IPS DF 4.7 (cell line): ENCODE data around the gene FOXK2.
"Not testable (repeated sequence)": the region's sequence is repeated elsewhere in the genome, so short reads cannot be mapped to it uniquely, and the experiment has no call there.

Source experiments
- DNase-seq: peaks from one replicate; pipeline ENCODE4 v3.0.0-alpha.2; 2013; ENCODE audit warnings: low spot score; ENCODE audit errors: extremely low read depth

Gene FOXK2

DNA sequence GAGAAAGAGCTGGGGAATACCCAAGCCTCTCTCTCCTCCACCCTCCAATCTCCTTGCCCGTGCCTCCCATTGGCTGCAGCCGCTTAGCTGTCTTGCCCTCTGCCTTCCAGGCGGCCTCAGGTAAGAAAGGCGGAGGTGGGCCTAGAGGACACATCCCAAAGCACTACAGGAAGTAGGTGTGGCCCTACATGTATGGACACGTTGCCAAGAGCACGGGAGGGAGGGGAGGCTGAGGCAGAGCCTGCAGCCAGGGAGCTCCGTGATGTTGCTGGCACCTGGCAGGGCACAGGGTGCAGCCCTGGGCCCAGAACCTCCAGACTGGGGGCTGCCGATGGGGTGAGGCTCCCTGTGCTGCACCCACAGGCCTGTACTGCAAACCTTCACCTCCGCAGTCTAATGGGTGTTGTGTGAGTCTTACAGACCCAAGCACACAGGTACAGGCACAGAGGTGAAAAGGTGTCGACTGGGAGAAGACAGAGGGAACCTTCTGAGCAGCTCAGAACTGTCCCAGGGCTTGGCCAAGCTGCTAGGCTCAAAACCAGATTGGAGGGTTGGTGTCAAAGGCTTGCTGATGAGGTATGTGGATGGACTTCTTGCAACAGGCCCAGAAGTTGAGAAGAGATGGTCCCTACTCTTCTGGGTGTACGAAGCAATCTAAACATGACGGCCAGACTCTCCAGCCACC, 23.5 kb upstream of the FOXK2 start:
- DNase-seq: no peak

DNA sequence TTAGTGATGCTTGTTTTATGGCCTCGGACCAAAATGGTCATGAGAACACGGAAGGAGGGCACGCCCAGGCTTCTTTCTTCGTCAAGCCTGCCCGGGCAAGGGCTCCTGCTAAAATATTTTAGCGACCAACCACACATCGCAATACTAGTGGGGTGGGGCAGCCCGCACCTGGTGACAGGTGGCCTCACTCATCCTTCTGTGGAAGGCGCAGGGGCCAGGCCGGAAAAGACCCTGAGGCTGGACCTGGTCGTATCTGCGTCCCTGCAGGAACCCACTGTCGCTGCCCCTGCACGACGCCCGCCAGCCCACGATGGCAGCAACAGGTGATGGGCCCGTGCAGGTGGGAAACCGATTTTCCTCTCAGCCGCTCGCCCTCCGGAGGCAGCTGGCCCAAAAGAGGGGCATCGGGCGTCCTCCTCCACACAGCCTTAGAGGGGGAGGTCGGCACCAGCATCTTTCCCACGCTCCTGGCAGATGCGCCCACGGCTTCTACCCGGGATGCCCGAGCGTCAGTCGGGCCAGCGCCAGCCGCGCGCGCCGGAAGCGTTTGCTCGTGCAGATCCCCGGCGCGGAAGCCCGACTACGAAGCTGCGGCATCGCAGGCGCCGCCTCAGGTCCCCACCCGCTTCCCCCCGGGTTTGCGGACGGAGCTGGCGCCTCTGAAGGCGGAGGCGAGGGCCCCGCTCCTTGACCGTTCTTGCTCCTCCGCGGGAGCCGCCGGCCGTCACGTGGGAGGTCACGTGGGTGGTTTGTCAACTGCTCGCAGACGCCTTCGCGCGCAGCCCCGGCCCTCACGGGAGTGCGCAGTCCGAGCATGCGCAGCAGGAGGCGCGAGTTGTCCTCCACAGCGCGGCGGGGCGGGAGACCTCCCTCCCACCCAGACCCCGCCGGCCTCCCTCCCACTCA, 22.8 kb upstream of the FOXK2 start:
- no peak for DNase-seq

DNA sequence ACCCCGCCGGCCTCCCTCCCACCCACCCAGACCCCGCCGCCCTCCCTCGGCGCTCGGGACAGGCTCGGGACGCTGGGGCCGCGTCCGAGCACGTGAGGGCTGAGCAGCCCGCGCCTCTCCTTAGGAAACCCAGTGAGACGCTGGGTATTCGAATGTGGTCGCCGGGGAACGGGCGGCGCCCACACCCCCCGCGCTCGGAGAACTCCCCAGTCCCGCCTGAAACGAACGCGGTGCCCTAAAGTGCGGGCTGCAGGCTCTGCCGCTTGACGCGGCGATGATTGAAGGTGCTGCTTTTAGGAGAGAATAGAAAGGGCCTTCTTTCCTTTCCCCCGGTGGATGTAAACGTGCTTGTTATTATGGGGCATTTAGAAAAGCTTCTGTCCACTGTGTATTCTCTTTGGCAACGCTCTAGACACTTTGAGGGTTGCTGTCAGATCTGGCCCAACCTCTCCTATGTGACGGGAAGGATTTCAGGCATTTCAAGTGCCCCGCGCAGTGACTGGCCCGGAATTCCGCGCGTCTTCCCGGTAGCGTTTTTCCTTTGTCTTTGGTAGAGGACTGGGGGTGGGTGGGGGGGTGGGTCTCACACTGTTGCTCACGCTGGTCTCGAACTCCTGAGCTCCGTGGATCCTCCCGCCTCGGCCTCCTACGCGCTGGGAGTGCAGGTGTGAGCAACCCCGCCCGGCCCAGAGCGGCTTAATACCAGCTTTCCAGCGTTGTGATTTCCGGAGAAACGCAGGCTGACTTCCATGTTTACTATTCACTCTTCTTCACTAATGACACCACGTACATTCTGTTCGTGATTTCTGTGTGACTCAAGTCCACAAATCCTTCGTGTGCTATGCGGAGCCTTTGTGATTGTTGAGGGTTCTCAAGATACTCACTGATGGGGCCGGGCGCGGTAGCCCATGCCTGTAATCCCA, 21.8 kb upstream of the FOXK2 start:
- DNase-seq: no peak

DNA sequence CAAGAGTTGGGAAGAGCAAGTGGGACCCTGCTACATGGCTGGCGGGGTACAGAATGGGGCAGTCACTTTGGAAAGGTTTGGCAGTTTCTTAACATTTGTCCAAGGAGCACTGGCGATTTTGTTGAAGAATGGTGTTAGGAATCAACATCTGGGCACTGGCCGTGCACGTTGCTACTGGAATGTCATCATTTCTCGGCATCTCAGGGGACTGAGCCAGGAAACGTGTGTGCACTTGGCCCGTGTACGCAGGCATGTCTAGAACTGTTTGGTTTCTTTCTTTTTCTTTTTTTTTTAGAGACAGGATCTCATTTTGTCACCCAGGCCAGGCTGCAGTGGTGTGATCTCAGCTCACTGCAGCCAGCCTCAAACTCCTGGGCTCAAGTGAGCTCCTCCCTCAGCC, 17.3 kb upstream of the FOXK2 start:
- DNase-seq: no peak

DNA sequence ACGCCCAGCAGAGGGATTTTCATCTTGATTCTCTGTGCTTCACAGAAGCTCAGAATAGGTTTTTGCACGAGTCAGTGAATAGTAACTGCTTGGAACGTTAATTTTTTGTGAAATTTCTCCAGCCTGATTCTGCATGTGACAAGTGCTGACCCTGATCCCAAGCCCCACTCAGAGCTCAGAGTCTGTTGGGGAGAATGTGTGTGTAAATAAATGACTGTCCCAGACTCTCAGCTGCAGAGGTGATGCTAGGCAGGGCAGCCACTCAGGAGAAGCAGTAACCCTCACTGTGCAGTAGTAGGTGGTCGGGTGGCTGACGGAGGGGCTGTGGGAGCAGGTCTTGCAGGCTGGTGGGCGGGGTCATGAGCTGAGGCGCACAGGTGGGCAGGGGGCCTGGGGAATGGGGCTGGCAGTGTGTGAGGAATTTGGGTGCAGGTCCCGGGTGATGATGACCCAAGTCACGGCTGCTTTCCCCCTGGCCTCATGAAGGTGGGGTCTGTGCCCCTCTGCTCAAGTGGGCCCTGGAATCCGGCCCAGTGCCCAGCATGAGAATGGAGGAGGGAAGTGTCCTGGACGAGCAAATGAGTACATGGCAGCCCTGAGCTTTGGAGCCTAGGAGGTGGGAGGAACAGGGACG, 16.3 kb upstream of the FOXK2 start:
- DNase-seq: no peak

DNA sequence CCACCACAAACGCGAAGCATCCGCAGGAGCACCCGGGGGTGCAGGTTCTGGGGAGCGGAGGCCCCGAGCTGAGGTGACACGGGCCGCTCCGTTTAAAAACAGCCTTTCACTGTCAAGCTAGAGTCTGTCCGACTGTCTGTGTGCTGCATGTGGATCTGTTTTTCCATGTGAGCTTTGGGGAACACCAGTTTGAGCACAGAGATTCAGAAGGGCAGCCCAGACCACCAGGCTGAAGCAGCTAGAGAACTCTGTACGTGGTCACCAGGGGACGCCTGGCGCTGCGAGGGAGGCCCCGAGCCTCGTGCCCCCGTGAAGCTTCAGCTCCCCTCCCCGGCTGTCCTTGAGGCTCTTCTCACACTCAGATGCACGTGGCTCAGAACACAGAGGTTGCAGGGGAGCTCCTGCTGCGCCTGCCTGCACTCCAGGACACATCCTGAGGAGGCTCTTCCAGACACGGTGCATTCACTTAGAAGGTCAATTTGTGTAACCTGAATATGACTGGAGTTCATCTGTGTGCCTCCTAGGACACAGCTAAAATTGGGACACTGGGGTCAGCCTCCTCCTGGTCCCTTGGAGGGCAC, 15.7 kb upstream of the FOXK2 start:
- no peak for DNase-seq

DNA sequence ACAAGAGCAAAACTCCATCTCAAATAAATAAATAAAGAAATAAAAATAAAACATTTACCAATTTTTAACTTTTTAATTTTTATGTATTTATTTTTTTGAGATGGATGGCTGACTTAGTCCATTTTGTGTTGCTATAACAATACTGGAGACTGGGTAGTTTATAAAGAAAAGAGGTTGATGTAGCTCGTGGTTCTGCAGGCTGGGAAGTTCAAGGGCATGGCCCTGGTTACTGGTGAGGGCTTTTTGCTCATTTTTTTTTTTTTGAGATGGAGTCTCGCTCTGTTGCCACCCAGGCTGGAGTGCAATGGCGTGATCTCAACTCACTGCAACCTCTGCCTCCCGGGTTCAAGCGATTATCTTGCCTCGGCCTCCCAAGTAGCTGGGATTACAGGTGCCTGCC, 14.2 kb upstream of the FOXK2 start:
- DNase-seq: no peak

DNA sequence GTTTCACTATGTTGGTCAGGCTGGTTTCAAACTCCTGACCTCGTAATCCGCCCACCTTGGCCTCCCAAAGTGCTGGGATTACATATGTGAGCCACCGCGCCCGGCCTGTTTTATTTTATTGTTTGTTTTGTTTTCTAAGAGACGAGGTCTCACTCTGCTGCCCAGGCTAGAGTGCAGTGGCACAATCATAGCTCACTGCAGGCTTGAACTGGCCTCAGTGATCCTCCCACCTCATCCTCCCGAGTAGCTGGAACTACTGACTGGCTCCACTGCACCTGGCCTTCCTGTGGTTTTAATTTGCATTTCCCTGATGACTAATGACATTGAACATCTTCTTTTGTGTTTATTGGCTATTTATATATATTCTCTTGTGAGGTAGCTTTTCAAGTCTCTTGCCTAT, 13.1 kb upstream of the FOXK2 start:
- not testable (repeated sequence) for DNase-seq

DNA sequence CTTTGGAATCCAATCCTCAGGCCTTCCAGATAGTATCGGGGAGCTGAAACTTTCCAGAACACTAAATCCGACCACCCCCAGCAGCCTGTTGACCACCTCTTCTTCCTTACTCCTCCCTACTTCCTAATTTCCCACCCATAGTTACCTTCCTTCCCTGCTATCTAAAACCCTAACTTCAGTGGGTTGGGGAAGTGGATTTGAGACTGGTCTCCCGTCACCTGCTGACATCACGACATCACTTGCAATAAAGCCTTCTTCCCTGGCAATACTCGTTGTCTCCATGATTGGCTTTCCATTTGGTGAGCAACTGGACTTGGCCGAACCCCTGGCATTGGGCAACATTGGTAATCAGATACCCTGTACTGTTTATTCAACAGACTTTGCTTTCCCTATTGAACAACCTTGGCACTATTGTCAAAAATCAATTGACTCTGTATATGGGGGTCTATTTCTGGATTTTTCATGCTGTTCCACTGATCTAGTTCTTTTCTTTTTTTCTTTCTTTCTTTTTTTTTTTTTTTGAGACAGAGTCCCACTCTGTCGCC, 11.8 kb upstream of the FOXK2 start:
- no peak for DNase-seq

DNA sequence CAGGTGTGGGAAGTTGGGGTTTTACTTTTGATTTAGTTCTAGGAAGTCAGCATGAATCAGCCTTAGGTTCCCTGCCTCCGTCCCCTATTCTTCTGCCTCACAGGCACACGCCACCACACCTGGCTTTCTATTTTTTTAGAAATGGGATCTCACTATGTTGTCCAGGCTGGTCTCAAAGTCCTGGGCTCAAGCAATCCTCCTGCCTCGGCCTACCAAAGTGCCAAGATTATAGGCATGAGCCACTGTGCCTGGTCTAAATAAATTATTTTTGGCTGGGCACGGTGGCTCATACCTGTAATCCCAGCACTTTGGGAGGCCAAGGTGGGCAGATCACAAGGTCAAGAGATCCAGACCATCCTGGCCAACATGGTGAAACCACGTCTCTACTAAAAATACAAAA, 7.9 kb upstream of the FOXK2 start:
- DNase-seq: not testable (repeated sequence)

DNA sequence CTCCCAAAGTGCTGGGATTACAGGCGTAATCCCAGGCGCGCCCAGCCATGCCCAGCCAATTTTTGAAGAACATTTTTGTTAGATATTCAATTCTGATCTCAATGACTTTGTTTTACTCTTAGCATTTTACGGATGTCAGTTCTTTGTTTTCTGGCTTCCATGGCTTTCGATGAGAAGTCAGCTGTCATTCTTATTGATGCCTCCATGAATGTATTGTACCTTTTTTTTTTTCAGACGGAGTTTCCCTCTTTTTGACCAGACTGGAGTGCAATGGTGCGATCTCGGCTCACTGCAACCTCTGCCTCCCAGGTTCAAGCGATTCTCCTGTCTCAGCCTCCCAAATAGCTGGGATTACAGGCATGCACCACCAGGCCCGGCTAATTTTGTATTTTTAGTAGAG, 5.7 kb upstream of the FOXK2 start:
- DNase-seq: not testable (repeated sequence)

DNA sequence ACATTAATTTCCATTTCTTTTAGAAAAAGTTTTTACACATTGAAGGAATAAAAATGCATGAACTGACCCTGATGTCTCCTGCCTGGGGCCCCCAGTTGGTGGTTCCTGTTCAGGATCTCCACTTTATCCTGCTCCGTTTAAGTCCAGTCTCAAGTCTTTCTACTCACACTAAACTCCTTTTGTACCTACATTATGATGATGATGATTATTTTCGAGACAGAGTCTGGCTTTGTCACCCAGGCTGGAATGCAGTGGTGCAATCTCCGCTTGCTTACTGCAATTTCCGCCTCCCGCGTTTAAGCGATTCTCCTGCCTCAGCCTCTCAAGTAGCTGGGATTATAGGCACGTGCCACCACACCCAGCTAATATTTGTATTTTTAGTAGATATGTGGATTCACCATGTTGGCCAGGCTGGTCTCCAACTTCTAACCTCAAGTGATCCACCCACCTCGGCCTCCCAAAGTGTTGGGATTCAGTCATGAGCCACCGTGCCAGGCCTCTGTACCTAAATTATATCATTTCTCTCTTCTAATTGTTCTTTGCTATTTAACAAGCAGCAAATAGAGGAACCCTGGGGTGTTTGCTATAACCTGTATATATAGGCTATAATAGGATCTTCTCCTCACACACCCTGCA, 2.2 kb upstream of the FOXK2 start:
- DNase-seq: no peak

DNA sequence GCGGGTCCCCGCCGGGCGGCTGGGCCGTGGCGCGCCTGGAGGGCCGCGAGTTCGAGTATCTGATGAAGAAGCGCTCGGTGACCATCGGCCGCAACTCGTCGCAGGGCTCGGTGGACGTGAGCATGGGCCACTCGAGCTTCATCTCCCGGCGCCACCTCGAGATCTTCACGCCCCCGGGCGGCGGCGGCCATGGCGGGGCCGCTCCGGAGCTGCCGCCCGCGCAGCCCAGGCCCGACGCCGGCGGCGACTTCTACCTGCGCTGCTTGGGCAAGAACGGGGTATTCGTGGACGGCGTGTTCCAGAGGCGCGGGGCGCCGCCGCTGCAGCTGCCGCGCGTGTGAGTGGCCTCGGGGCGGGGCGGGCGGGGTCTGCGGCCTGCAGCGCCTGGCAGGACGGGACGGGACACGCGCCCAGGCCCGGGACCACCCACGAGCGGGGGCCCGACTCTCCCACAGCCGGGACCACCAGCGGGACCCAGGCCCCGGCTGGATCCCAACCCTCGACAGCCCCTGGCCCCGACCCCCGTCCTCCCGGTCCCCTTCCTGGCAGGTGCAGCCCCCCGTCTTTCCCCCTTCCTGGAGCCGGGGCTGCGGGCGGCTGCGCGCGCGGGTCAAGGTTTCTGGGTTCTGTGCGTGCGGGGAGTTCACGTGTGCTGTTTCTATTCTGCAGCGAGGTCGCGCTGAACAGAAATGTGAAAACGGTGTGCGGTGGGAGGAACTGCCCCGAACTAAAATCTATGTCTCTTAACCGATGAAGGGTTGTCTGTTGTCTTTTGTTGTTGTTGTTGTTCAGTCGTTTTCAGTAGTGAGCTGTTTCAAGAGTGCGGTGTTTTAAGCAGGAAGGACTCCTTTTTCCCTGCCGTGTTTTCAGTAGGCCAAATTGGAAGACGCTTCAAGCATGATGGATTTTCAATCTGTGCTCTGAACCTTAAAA, 705 bp downstream of the FOXK2 start:
- no peak for DNase-seq

DNA sequence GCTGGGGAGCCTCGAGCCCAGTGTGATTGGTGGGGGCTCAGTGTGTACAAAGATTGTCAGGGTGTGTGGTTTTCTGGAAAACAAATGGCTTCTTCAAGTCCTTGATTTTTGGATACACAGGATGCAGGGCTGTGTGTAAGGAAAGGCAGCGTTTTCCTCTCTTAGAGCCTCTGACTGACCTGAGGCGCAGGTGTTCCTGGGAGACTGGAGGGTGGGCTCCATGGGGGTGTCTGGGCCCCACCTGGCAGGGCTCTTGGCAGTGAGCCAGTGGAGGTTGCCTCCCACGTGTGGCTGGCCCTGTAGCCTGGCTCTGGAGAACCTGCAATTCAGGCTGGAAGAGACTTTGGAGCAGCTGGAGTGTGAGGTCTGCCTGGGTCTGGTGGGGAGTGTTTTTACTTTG, 5.0 kb downstream of the FOXK2 start:
- no peak for DNase-seq

DNA sequence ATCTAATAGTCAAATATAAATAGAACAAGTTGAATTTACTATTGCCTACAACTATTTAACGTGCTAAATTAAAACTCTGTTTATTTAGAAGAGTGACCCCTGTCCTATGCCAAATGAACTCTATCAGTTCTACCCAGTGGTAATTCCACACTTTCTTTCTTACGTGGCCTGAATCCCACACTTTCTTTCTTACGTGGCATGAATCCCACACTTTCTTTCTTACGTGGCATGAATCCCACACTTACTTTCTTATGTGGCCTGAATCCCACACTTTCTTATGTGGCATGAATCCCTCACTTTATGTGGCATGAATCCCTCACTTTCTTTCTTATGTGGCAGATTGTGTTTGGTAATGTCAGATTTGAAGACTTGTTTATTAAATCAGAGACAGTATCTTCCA, 6.2 kb downstream of the FOXK2 start:
- no peak for DNase-seq

DNA sequence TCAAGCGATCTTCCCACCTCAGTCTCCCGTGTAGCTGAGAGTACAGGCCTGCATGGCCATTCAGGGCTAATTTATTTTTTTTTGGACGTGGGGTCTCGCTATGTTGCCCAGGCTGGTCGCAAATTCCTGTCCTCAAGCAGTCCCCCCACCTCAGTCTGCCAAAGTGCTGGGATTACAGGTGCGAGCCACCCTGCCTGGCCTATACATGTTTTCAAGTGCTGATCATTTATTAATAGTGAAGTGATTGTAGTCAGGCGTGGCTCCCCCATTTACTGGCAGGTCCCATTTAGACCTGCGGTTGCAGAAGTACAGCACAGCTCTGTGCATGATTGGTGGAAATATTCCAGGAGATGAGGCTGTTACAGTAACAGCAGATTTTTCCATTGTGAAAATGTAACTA, 8.4 kb downstream of the FOXK2 start:
- no peak for DNase-seq

DNA sequence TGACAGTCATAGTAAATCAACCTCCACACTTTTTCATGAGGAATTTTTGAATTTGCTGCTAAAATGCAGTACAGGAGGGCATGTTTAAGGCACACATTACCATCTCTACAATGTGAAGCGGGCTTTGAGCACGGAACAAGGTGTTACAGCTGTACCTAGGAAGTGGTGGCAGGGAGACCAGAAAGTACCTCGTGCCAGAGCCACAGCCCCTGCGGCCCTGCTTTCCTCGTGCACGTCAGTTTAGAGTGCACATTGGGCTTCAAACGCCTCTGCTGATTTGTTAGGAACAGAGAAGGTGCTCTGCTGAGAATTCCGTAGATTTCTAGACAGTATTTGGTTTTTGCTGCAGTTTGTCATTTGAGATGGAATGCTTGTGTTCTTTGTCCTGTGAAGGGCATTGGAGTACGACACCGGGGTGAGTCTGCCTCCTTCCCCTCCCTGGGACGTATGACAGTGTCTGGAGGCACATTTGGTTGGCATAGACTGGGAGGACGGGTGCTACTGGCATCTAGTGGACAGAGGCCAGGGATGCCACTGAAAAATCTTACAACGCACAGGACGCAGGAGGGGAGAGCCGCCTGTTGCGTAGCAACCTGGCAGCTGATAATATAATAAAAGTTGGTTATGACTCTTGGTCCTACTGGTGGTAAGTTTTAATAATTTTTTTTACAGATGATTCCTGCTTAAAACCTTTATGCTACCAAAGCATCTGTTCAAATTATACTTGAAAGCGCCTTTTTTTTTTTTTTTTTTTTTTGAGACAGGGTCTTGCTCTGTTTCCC, 9.1 kb downstream of the FOXK2 start:
- DNase-seq: no peak

DNA sequence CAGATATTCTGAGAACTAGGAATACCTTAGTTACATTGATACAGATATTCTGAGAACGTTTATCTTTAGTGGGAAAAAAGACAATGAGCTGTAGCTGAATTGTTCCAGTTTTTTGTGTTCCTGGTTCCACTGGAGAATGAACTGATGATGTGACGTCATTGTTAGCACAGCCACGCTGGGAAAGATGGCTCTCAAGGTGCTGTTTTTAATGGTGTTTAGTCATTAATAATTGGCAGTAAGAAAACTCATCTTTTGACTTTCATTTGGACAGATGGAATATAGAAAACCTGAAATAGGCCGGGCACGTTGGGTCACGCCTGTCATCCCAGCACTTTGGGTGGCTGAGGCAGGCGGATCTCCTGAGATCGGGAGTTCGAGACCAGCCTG, 10.4 kb downstream of the FOXK2 start:
- DNase-seq: no peak
